Measurements from ENCODE around the gene TBATA.

The TBATA gene

DNA sequence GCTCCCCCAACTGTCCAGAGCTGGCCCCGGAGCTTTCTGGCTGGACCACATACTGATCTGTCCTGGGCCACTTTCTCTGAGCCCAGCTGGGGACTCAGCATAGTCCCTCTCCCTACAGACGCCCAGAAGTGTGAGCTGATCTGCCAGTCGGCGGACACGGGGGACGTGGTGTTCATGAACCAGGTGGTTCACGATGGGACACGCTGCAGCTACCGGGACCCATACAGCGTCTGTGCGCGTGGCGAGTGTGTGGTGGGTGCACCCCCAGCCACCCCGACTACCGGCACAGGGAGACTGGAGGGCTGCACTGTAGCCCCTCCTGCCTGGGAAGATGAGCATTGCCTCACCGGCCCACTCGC, 41.8 kb downstream of the TBATA start:
- CTCF ChIA-PET: no interaction called here
- Histone ChIP-seq H3K36me3 (ENCODE audit: control insufficient read depth in 2 of 2, insufficient read depth in 1 of 2, low read length in 2 of 2) (no peaks in the 10 kb centered on the region), H3K4me1 (ENCODE audit: control insufficient read depth, insufficient read depth, low read length) (no peaks in the 10 kb centered on the region), H3K27ac (ENCODE audit: extremely low read depth, low read depth, low read length) (no peak overlapping the region), H3K9me3 (ENCODE audit: control insufficient read depth, insufficient read depth, low read depth, low read length) (no peaks in the 10 kb centered on the region), H3K4me3 (ENCODE audit: low read depth, low read length) (no peak overlapping the region)
- TF ChIP-seq BCL11A (tag by site-specific recombination; IDR thresholded peaks at IDR 0.05; ENCODE audit: low read depth) (no peak), MZF1 (tag by site-specific recombination; IDR thresholded peaks at IDR 0.05; ENCODE audit: borderline replicate concordance) (no peak), OVOL3 (tag by site-specific recombination; IDR thresholded peaks at IDR 0.05) (no peak), ZNF19 (tag by site-specific recombination; IDR thresholded peaks at IDR 0.05; ENCODE audit: low read depth) (no peak), SETDB1 (IDR thresholded peaks at IDR 0.05; ENCODE audit: insufficient read length, low read length) (no peak), ZNF521 (tag by site-specific recombination; IDR thresholded peaks at IDR 0.05) (no peak), ZNF292 (tag by site-specific recombination; IDR thresholded peaks at IDR 0.05; ENCODE audit: borderline replicate concordance, low read depth) (no peak), SCRT1 (tag by site-specific recombination; IDR thresholded peaks at IDR 0.05; ENCODE audit: borderline replicate concordance) (no peak), ZNF335 (tag by site-specific recombination; conservative IDR thresholded peaks at IDR 0.05) (no peak), KLF17 (tag by site-specific recombination; IDR thresholded peaks at IDR 0.05) (no peak), ZNF658 (tag by site-specific recombination; IDR thresholded peaks at IDR 0.05) (no peak), ATF2 (tag by site-specific recombination; IDR thresholded peaks at IDR 0.05; ENCODE audit: low read depth) (no peak)
- POLR2A ChIA-PET: no interaction called here

GRCh38 chr10:70742537-70743429, 42.4 kb downstream of the TBATA start:
- Histone ChIP-seq H3K4me3 (ENCODE audit: low read depth, low read length) (no peak overlapping the region), H3K27ac (ENCODE audit: extremely low read depth, low read depth, low read length) (no peak overlapping the region), H3K4me1 (ENCODE audit: control insufficient read depth, insufficient read depth, low read length) (no peaks in the 10 kb centered on the region), H3K36me3 (ENCODE audit: control insufficient read depth in 2 of 2, insufficient read depth in 1 of 2, low read length in 2 of 2) (no peaks in the 10 kb centered on the region), H3K9me3 (ENCODE audit: control insufficient read depth, insufficient read depth, low read depth, low read length) (no peaks in the 10 kb centered on the region)
- CTCF ChIA-PET: interaction anchor here (0.9 kb wide), 1 partner anchor 184 kb away, joined by 3 read pairs; no protein-coding TSS in a partner anchor
- POLR2A ChIA-PET: no interaction called here
- no peak for TF ChIP-seq SCRT1 (tag by site-specific recombination; IDR thresholded peaks at IDR 0.05; ENCODE audit: borderline replicate concordance)
- TF ChIP-seq KLF7 (tag by site-specific recombination; IDR thresholded peaks at IDR 0.05; ENCODE audit: borderline replicate concordance): no peak
- no peak for TF ChIP-seq ZNF621 (tag by site-specific recombination; IDR thresholded peaks at IDR 0.05)
- TF ChIP-seq ZNF549 (tag by site-specific recombination; IDR thresholded peaks at IDR 0.05): no peak
- TF ChIP-seq ZBTB21 (tag by site-specific recombination; IDR thresholded peaks at IDR 0.05): no peak
- no peak for TF ChIP-seq MYNN (tag by site-specific recombination; IDR thresholded peaks at IDR 0.05; ENCODE audit: borderline replicate concordance)
- TF ChIP-seq ZNF670 (tag by site-specific recombination; IDR thresholded peaks at IDR 0.05; ENCODE audit: low read depth): no peak
- TF ChIP-seq, protein P1, sequence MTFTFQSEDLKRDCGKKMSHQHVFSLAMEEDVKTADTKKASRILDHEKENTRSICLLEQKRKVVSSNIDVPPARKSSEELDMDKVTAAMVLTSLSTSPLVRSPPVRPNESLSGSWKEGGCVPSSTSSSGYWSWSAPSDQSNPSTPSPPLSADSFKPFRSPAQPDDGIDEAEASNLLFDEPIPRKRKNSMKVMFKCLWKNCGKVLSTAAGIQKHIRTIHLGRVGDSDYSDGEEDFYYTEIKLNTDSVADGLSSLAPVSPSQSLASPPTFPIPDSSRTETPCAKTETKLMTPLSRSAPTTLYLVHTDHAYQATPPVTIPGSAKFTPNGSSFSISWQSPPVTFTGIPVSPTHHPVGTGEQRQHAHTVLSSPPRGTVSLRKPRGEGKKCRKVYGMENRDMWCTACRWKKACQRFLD (tag by site-specific recombination; IDR thresholded peaks at IDR 0.05): no peak
- TF ChIP-seq, protein P2, sequence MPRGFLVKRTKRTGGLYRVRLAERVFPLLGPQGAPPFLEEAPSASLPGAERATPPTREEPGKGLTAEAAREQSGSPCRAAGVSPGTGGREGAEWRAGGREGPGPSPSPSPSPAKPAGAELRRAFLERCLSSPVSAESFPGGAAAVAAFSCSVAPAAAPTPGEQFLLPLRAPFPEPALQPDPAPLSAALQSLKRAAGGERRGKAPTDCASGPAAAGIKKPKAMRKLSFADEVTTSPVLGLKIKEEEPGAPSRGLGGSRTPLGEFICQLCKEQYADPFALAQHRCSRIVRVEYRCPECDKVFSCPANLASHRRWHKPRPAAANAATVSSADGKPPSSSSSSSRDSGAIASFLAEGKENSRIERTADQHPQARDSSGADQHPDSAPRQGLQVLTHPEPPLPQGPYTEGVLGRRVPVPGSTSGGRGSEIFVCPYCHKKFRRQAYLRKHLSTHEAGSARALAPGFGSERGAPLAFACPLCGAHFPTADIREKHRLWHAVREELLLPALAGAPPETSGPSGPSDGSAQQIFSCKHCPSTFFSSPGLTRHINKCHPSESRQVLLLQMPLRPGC (tag by site-specific recombination; IDR thresholded peaks at IDR 0.05): no peak
- TF ChIP-seq, protein P3, sequence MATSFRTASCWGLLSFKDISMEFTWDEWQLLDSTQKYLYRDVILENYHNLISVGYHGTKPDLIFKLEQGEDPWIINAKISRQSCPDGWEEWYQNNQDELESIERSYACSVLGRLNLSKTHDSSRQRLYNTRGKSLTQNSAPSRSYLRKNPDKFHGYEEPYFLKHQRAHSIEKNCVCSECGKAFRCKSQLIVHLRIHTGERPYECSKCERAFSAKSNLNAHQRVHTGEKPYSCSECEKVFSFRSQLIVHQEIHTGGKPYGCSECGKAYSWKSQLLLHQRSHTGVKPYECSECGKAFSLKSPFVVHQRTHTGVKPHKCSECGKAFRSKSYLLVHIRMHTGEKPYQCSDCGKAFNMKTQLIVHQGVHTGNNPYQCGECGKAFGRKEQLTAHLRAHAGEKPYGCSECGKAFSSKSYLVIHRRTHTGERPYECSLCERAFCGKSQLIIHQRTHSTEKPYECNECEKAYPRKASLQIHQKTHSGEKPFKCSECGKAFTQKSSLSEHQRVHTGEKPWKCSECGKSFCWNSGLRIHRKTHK (tag by site-specific recombination; IDR thresholded peaks at IDR 0.05): no peak
- no peak for TF ChIP-seq BCL11B (tag by site-specific recombination; IDR thresholded peaks at IDR 0.05; ENCODE audit: low read depth)
- TF ChIP-seq ZNF37A (tag by site-specific recombination; IDR thresholded peaks at IDR 0.05): no peak
- no peak for TF ChIP-seq ZFP41 (tag by site-specific recombination; IDR thresholded peaks at IDR 0.05; ENCODE audit: borderline replicate concordance)
- TF ChIP-seq ZNF501 (tag by site-specific recombination; IDR thresholded peaks at IDR 0.05): no peak
- TF ChIP-seq, protein P4, sequence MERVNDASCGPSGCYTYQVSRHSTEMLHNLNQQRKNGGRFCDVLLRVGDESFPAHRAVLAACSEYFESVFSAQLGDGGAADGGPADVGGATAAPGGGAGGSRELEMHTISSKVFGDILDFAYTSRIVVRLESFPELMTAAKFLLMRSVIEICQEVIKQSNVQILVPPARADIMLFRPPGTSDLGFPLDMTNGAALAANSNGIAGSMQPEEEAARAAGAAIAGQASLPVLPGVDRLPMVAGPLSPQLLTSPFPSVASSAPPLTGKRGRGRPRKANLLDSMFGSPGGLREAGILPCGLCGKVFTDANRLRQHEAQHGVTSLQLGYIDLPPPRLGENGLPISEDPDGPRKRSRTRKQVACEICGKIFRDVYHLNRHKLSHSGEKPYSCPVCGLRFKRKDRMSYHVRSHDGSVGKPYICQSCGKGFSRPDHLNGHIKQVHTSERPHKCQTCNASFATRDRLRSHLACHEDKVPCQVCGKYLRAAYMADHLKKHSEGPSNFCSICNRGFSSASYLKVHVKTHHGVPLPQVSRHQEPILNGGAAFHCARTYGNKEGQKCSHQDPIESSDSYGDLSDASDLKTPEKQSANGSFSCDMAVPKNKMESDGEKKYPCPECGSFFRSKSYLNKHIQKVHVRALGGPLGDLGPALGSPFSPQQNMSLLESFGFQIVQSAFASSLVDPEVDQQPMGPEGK (tag by site-specific recombination; IDR thresholded peaks at IDR 0.05): no peak
